ENCODE measurements around the gene SLC34A3.

DNA sequence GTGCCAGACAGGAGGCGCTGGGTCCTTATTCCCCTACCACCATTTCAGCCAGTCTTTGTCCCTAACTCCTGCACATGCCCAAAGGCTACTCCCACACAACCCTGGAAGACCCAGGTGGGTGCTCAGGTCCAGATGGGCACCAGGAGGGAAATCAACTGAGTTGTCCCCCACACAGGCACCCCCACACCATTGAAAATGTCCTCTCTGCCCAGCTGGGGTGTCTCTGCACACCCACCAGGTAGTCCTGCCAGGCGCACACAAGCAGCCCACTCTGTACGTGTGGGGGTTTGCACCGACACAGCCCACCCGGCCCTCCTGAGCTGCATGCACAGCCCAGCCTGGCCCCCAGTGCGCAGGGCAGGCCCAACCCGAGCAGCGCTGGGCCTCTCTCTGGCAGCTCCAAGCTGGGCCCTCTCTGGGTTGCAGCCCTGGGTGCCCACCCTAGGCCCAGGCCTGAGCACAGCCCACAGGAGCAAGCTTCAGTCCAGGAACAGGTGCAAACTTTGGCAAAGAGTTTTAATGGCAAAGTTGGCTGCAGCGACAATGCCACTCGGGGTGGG lies 10.9 kb upstream of the SLC34A3 start:
- no peak for TF ChIP-seq EP300 (IDR thresholded peaks at IDR 0.05)
- TF ChIP-seq, protein P1, sequence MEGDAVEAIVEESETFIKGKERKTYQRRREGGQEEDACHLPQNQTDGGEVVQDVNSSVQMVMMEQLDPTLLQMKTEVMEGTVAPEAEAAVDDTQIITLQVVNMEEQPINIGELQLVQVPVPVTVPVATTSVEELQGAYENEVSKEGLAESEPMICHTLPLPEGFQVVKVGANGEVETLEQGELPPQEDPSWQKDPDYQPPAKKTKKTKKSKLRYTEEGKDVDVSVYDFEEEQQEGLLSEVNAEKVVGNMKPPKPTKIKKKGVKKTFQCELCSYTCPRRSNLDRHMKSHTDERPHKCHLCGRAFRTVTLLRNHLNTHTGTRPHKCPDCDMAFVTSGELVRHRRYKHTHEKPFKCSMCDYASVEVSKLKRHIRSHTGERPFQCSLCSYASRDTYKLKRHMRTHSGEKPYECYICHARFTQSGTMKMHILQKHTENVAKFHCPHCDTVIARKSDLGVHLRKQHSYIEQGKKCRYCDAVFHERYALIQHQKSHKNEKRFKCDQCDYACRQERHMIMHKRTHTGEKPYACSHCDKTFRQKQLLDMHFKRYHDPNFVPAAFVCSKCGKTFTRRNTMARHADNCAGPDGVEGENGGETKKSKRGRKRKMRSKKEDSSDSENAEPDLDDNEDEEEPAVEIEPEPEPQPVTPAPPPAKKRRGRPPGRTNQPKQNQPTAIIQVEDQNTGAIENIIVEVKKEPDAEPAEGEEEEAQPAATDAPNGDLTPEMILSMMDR (IDR thresholded peaks at IDR 0.05), result no peak
- TF ChIP-seq POLR2A (IDR thresholded peaks at IDR 0.05), result no peak
- no peak for TF ChIP-seq POLR2AphosphoS5 (IDR thresholded peaks at IDR 0.05)
